IPS-NIHi11 (cell line): ENCODE measurements around the gene MYO1D.

Source experiments
- DNase-seq: peaks from one replicate; pipeline ENCODE4 v3.0.0; 2012; ENCODE audit warnings: mixed read lengths, low spot score

Gene MYO1D

DNA sequence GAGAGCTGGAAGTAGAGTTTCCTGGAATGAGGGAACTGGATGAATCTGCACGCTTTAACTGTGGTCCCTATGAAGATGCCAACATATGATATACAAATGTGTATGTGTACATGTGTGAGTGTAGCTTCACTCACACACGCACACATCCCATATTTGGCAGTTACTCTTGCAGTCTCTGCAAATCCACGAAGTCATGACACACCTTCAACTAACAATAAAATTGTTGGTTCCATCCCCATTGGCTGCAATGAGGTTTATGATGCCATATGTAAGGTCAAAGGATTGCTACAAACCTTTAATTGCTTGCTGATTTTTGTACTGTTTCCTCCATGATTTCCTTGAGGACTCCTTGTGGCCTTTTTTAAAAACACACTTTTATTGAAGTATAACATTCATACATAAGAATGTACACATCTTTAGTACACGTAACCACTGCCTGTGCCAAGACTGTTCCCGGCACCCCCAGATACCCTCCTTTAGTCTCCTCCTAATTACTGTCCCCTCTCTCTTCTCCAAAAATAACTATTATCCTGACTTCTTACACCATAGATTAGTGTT lies 22.0 kb downstream of the MYO1D start:
- DNase-seq = no peak

GRCh38 chr17:32854207-32854606 lies 22.7 kb downstream of the MYO1D start:
- no peak for DNase-seq

DNA sequence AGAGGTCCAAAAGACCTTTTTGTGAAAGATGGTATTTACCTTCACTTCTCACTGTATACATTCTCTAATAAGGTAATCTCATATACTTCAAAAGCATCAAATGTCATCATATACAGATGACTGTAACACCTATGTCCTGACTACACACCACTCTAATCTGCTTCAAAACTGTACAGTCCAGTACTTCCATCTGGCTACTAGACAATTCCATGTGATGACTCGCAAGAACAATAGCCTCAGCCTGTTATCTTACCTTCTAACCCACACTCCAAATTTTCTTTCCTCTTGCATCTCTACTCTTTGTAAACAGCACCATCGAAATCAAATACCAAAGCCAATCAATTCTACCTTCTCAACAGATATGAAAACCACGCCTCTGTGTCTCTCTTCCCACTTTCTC lies 24.1 kb downstream of the MYO1D start:
- no peak for DNase-seq

DNA sequence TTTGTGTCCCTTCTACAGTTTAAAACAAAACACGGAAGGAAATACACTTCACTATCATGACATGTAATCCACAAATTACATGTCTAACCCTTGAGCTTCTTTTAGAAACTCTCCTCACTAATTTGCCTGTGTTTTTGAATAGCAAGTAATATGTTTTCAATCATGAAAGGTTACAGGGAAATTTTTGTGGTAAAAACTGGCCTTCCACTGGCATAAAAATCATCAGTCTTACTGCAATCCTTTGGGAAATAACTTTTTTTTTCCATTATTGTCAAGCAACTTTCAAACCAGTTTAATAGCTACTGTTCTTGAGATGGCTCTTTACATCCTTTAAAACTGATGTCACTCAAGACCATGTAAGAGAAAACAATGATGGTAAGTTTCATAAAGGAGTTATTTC lies 27.0 kb downstream of the MYO1D start:
- no peak for DNase-seq

GRCh38 chr17:32847977-32848376 lies 28.9 kb downstream of the MYO1D start:
- DNase-seq = no peak

DNA sequence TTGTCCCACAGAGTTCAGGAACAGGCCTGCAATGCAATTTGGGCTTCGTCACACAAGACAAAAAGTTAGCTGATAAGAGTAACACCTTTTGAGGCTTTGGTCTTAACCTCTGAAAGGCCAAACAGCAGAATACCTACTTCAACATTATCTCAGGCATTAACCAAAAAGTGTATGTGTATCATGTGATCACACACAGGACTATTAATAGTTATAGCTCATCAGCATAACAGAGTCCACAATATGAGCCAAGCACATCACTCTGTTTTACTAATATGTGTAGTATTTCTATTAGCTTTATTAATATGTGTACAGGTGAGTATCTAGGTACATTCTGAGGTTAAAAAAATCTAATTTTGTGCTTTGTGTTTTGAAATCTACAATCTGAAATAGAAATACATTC lies 30.8 kb downstream of the MYO1D start:
- DNase-seq = no peak

GRCh38 chr17:32840241-32840640 lies 36.7 kb downstream of the MYO1D start:
- DNase-seq = no peak

GRCh38 chr17:32836527-32836926 lies 40.4 kb downstream of the MYO1D start:
- DNase-seq = no peak

DNA sequence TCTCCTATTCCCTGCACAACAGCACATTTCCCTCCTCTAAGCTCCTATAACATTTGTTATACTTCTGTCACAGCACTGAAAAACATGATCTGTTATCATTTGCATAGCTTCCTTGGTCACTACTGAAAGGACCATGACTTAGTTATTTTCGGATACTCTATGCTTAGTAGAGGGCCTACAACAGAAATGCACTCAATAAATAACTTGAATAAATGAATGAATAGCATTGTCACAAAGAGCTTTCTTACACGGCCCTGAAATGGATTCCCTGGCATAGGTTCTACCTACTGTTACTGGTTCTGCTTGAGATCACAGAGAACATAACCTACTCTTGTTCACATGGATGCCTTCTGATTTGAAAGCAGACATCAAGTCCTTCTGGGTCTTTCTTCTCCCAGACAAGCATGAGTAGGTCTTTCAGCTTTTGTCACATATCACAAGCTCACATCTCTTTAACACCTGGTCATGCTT lies 41.6 kb downstream of the MYO1D start:
- DNase-seq = no peak

DNA sequence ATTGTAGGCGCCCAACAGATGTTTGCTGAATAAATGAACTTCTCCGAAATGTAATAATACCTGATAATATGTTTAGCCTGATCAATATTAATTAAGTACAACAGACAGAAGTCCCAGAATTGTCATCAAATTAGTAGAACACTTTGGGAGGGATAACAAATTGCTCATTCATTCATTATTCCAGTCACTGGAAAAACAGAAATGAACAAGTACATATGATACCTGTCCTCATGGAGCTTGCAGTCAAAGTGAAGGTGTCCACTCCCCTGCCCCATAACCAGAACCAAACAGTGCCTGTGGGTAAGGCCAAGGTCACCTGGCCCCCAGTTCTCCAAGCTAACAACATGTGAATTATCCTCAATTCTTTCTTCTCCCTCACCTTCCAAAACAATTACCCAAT lies 42.8 kb downstream of the MYO1D start:
- DNase-seq = no peak

- DNase-seq = no peak
Observed at GRCh38 chr17:32833526-32833925, 43.4 kb downstream of the MYO1D start.

GRCh38 chr17:32833076-32833475 lies 43.8 kb downstream of the MYO1D start:
- no peak for DNase-seq

GRCh38 chr17:32831627-32832243 lies 45.2 kb downstream of the MYO1D start:
- no peak for DNase-seq

- no peak for DNase-seq
Observed at GRCh38 chr17:32831223-32831622, 45.7 kb downstream of the MYO1D start.

GRCh38 chr17:32828822-32829221 lies 48.1 kb downstream of the MYO1D start:
- no peak for DNase-seq

- no peak for DNase-seq
Observed at GRCh38 chr17:32827227-32827626, 49.7 kb downstream of the MYO1D start.

GRCh38 chr17:32826076-32826475 lies 50.8 kb downstream of the MYO1D start:
- no peak for DNase-seq

DNA sequence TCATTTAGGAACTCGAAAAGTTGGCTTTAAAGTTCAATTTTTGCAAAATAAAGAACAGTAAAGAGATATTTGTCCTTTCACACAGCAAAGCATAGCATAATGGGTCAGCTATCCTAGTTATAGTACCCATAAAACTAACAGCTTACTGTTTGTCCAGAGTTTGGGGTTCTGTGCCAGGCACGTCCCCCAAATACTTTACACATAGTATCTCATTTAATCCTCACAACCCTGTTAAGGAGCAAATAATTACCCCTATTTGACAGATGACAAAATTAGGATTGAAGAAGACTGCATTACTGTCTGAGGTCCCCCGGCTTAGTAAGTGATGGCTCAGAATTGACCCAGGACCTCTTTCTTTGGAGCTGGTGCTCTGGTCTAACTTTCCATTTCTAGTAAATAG lies 52.6 kb downstream of the MYO1D start:
- DNase-seq = no peak

GRCh38 chr17:32822996-32823395 lies 53.9 kb downstream of the MYO1D start:
- no peak for DNase-seq

- DNase-seq = peak; percentile 68
Observed at GRCh38 chr17:32821987-32822934, 54.7 kb downstream of the MYO1D start.

GRCh38 chr17:32820440-32820839 lies 56.5 kb downstream of the MYO1D start:
- DNase-seq = no peak

GRCh38 chr17:32819787-32820186 lies 57.1 kb downstream of the MYO1D start:
- DNase-seq = no peak

DNA sequence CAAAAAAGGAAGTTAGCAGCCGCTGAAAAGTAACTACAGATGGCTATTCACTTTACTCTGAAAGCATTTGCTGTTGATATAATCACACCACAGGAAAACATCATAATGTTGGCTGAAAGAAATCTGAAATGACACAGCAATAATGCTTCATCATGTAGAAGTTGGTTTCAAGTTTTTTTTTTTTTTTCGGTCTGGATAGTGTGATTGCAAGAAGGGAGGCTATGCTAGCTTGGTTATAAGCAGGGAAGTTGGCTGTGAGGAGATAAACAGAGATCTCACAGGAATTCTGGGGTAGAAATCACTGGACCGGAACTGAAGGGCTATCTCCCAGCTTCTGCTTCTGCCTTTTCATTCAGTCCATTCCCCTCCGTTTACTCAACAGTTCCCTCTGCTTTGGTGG lies 57.9 kb downstream of the MYO1D start:
- DNase-seq = no peak
